Measurements from ENCODE around the gene STAB1. TPM values are rescaled to one million over a fixed set of nuclear protein-coding genes. Genes with fewer than 3 reads are reported as not detected.

The STAB1 gene
- total and polyA plus RNA-seq, 7 donors: 15.9 to 47.5 (median 29.0) TPM

DNA sequence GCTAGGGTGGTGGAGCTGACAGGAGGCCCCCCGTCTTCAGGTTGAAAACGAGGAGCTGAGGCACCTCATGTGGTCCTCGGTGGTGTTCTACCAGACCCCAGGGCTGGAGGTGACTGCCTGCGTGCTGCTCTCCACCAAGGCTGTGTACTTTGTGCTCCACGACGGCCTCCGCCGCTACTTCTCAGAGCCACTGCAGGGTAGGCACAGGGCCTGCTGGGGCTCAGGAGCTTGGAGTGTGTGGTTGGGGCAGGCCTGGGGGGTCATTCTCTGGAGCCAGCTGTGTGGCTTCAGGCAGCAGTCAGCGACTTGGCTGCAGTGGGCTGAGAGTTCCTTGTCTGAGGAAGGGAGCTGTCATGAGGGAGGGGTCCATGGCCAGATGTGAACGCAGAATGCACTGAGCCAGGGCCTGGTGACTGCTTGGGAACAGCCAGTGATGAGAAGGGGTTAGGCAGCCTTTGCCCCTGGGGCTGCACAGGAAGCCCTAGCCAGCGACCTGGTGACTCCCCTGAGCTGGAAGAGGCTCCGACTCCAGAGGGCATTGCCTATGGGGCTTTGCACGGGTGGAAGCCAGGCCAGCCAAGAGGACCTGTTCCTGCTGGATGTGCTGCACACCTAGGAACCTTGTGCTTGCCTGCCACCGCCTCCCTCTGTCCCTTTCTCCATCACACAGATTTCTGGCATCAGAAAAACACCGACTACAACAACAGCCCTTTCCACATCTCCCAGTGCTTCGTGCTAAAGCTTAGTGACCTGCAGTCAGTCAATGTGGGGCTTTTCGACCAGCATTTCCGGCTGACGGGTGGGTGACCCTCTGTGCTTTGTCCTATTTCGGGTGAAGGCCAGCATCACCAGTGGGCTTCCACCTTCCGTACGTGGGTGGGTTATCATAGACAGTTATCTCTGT lies 4.9 kb upstream of the STAB1 start:
- intact Hi-C loops (cut with DNase I): no loop called here
- no peak for ATAC-seq
- DNase-seq: no peak
- peaks cover 14% of the 10 kb centered on the region for H3K4me1 ChIP-seq
- peaks cover 4 to 82% of the 10 kb centered on the region in 2 donors for H3K36me3 ChIP-seq (ENCODE audit: insufficient read depth in 1 of 2, low read depth in 1 of 2)
- WGBS, 3 donors: 80 to 88% (median 80%) methylated on average over 21 to 22 of the region's 22 CpGs
- no peak overlapping the region for H3K4me3 ChIP-seq
- no peaks in the 10 kb centered on the region for H3K9me3 ChIP-seq
- H3K27me3 ChIP-seq (ENCODE audit: insufficient read depth in 3 of 3, low read length in 2 of 3): no peaks in the 10 kb centered on the region
- TF ChIP-seq, protein P1, sequence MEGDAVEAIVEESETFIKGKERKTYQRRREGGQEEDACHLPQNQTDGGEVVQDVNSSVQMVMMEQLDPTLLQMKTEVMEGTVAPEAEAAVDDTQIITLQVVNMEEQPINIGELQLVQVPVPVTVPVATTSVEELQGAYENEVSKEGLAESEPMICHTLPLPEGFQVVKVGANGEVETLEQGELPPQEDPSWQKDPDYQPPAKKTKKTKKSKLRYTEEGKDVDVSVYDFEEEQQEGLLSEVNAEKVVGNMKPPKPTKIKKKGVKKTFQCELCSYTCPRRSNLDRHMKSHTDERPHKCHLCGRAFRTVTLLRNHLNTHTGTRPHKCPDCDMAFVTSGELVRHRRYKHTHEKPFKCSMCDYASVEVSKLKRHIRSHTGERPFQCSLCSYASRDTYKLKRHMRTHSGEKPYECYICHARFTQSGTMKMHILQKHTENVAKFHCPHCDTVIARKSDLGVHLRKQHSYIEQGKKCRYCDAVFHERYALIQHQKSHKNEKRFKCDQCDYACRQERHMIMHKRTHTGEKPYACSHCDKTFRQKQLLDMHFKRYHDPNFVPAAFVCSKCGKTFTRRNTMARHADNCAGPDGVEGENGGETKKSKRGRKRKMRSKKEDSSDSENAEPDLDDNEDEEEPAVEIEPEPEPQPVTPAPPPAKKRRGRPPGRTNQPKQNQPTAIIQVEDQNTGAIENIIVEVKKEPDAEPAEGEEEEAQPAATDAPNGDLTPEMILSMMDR (IDR thresholded peaks at IDR 0.05): no peak
- H3K27ac ChIP-seq: peak overlapping the region; percentile 30

- DNase-seq (peak in 1 of 2 donors; percentile 54), ATAC-seq (peak in 2 of 4 donors; percentile 10 to 11)
- H3K4me1 ChIP-seq: peaks cover 14% of the 10 kb centered on the region
- H3K36me3 ChIP-seq (ENCODE audit: insufficient read depth in 1 of 2, low read depth in 1 of 2): peaks cover 4 to 74% of the 10 kb centered on the region in 2 donors
- TF ChIP-seq, protein P1 (IDR thresholded peaks at IDR 0.05): no peak
- H3K9me3 ChIP-seq: no peaks in the 10 kb centered on the region
- no peaks in the 10 kb centered on the region for H3K27me3 ChIP-seq (ENCODE audit: insufficient read depth in 3 of 3, low read length in 2 of 3)
- H3K27ac ChIP-seq: peak overlapping the region; percentile 46
- 75 to 80% (median 79%) methylated on average over 20 to 23 of the region's 23 CpGs for WGBS, 3 donors
- no peak overlapping the region for H3K4me3 ChIP-seq
- intact Hi-C loops (cut with DNase I): no loop called here
Measured at GRCh38 chr3:52490939-52491526, 4.1 kb upstream of the STAB1 start.

- Histone ChIP-seq H3K27ac (no peak overlapping the region), H3K36me3 (ENCODE audit: insufficient read depth in 1 of 2, low read depth in 1 of 2) (peaks cover 4 to 64% of the 10 kb centered on the region in 2 donors), H3K27me3 (ENCODE audit: insufficient read depth in 3 of 3, low read length in 2 of 3) (no peaks in the 10 kb centered on the region), H3K9me3 (no peaks in the 10 kb centered on the region), H3K4me3 (no peak overlapping the region), H3K4me1 (peaks cover 14% of the 10 kb centered on the region)
- intact Hi-C loops (cut with DNase I): no loop called here
- 81 to 90% (median 86%) methylated on average over 21 of the region's 21 CpGs for WGBS, 3 donors
- no peak for DNase-seq
- TF ChIP-seq, protein P1 (IDR thresholded peaks at IDR 0.05): no peak
- no peak for ATAC-seq
Measured at GRCh38 chr3:52492059-52492458, 3.1 kb upstream of the STAB1 start.

GRCh38 chr3:52493232-52494017 lies 1.7 kb upstream of the STAB1 start:
- Histone ChIP-seq H3K27me3 (ENCODE audit: insufficient read depth in 3 of 3, low read length in 2 of 3) (no peaks in the 10 kb centered on the region), H3K4me3 (no peak overlapping the region), H3K9me3 (no peaks in the 10 kb centered on the region), H3K4me1 (peaks cover 14% of the 10 kb centered on the region), H3K36me3 (ENCODE audit: insufficient read depth in 1 of 2, low read depth in 1 of 2) (peaks cover 0 to 50% of the 10 kb centered on the region in 2 donors), H3K27ac (no peak overlapping the region)
- intact Hi-C loops (cut with DNase I): no loop called here
- TF ChIP-seq, protein P1 (IDR thresholded peaks at IDR 0.05): no peak
- ATAC-seq: peak in 3 of 4 donors; percentile 12 to 61 (median 53)
- WGBS, 3 donors: 89 to 96% (median 93%) methylated on average over 7 of the region's 7 CpGs
- DNase-seq: peak in 1 of 2 donors; percentile 73

Data from psoas muscle (tissue), 8 donors.